ENCODE results near the gene CDCA5. TPM values are rescaled to one million over a fixed set of nuclear protein-coding genes. Genes with fewer than 3 reads are reported as not detected.

The CDCA5 gene
- total and polyA plus RNA-seq, 12 donors: 0.35 to 10.0 (median 1.4) TPM

DNA sequence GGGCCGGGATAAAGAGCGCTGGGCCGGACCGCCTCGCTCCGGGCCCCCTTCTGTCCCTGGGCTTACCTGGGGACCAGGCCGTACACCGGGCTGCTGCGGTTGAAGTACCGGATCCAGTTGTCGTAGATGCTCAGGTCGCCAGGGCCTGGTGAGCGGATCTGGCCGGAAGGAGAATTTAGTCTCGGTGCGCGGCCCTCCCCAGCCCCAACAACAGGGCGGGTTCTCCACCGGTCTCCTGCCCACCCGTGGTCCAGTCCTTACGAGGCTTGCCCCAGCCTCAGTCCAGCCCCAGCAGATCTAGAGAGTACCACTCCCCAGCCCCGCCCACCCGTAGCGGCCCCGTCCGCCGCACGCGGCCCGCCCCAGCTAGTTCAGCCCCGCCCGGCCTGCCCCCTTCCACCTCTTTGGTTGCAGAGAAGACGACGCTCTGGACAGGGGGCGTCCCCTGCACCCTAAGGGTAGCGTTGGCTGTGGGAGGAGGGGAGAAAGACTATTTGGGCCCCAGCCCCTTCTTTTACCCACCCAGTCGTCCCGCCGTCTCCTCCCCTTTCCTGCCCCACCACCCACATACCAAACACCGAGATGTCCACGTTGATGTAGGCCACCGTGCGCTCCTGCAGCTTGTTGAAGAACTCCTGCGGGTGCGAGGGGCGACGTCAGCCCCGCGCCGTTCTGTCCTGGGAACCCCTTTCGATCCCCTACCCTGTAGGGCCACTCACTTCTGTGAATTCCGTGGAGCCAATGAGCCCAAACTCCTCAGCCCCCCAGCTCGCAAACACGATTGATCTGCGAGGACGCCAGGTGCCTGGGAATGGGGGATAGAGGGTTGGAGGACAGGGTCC lies 36.0 kb downstream of the CDCA5 start:
- WGBS, 4 donors: 38 to 71% (median 43%) methylated on average over 22 to 56 of the region's 56 CpGs

DNA sequence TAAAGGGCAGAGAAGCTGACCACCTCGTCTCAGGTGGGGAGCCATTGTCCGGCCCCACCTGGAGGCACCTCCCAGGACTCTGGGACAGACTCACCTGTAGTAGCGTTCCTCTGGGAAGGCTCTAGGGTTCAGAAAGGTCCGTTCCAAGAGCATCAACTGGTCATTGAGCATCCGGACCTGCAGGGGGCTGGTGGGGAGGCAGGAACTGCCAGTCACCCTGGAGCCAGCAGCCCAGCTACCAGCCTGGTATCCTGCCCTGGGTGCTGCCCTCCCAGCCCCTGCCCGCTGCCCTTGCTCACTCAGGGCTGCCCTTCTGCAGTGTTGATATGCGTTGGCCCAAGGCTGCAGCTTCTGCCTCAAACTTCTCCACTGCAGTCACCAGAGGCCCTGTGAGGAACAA lies 38.1 kb downstream of the CDCA5 start:
- Histone ChIP-seq H3K4me3 (no peak overlapping the region), H3K27me3 (no peaks in the 10 kb centered on the region), H3K9me3 (replicated peaks in 1 of 3) (no peaks in the 10 kb centered on the region), H3K36me3 (replicated peaks in 1 of 2) (no peaks in the 10 kb centered on the region), H3K4me1 (replicated peaks in 1 of 2) (peaks cover 0 to 26% of the 10 kb centered on the region in 2 donors), H3K27ac (no peak overlapping the region)
- WGBS, 4 donors: 85 to 95% (median 89%) methylated on average over 6 to 7 of the region's 7 CpGs
- TF ChIP-seq POLR2A (IDR thresholded peaks at IDR 0.05): no peak
- TF ChIP-seq, protein P1, sequence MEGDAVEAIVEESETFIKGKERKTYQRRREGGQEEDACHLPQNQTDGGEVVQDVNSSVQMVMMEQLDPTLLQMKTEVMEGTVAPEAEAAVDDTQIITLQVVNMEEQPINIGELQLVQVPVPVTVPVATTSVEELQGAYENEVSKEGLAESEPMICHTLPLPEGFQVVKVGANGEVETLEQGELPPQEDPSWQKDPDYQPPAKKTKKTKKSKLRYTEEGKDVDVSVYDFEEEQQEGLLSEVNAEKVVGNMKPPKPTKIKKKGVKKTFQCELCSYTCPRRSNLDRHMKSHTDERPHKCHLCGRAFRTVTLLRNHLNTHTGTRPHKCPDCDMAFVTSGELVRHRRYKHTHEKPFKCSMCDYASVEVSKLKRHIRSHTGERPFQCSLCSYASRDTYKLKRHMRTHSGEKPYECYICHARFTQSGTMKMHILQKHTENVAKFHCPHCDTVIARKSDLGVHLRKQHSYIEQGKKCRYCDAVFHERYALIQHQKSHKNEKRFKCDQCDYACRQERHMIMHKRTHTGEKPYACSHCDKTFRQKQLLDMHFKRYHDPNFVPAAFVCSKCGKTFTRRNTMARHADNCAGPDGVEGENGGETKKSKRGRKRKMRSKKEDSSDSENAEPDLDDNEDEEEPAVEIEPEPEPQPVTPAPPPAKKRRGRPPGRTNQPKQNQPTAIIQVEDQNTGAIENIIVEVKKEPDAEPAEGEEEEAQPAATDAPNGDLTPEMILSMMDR (IDR thresholded peaks at IDR 0.05): no peak
- DNase-seq: no peak
- intact Hi-C loops (cut with DNase I): no loop called here

More for the DNA sequence above, 36.0 kb downstream of the CDCA5 start:
- H3K36me3 ChIP-seq (replicated peaks in 1 of 2): no peaks in the 10 kb centered on the region
- H3K9me3 ChIP-seq (replicated peaks in 1 of 3): no peaks in the 10 kb centered on the region
- intact Hi-C loops (cut with DNase I): no loop called here
- no peak for DNase-seq
- H3K27ac ChIP-seq: peak overlapping the region in 1 of 5 donors; percentile 2
- H3K27me3 ChIP-seq: no peaks in the 10 kb centered on the region
- TF ChIP-seq, protein P1 (IDR thresholded peaks at IDR 0.05): no peak
- no peak for TF ChIP-seq POLR2A (IDR thresholded peaks at IDR 0.05)
- peak overlapping the region in 2 of 4 donors; percentile 11 to 58 for H3K4me3 ChIP-seq
- peaks cover 0 to 13% of the 10 kb centered on the region in 2 donors for H3K4me1 ChIP-seq (replicated peaks in 1 of 2)

DNA sequence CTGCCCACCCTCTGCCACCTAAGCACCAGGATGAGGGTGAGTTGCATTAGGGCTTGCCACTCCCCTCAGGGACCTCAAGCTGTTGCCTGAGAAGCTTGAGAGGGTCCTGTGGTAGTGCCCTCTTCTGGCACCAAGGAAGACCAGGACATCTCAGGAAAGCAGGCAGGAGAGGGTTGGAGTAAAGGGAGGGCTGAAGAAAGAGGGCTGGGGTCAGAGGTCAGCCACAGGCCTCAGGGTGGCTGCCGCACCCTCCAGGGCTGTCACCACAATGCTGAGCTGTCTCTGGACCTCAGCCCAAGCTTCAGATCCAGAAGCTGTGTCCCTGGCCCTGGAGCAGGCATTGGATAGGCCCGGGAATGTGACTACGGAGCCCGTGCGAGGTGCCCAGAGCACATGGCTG lies 38.8 kb downstream of the CDCA5 start:
- H3K27ac ChIP-seq: no peak overlapping the region
- H3K36me3 ChIP-seq (replicated peaks in 1 of 2): no peaks in the 10 kb centered on the region
- intact Hi-C loops (cut with DNase I): no loop called here
- no peaks in the 10 kb centered on the region for H3K27me3 ChIP-seq
- peaks cover 0 to 31% of the 10 kb centered on the region in 2 donors for H3K4me1 ChIP-seq (replicated peaks in 1 of 2)
- no peak overlapping the region for H3K4me3 ChIP-seq
- H3K9me3 ChIP-seq (replicated peaks in 1 of 3): no peaks in the 10 kb centered on the region
- TF ChIP-seq, protein P1 (IDR thresholded peaks at IDR 0.05): no peak
- TF ChIP-seq POLR2A (IDR thresholded peaks at IDR 0.05): no peak
- peak in 1 of 7 donors; percentile 32 for DNase-seq
- 71 to 85% (median 80%) methylated on average over 4 to 5 of the region's 5 CpGs for WGBS, 4 donors

DNA sequence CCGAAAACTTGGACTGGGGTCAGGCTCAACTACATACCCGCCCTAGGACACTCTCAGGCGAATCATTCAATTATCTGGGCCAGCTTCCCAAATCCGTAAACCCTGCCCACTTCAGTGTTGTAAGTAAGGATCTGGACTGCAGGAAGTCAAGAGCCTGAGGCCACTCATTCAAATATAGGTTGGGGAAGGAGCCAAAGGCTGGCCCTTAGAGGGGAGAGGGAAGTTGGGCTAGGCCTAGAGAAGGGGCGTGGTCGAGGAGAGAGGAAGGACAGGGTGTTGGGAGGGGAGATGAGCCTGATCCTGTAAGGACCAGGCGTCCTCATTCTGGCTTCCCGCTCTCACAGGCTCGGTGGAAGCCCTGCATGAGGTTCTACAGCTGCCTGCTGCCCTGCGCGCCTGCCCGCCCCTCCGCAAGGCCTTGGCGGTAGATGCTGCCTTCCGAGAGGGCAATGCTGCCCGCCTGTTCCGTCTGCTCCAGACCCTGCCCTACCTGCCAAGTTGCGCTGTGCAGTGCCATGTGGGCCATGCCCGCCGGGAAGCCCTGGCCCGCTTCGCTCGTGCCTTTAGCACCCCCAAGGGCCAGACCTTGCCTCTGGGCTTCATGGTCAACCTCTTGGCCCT lies 39.8 kb downstream of the CDCA5 start:
- H3K4me1 ChIP-seq (replicated peaks in 1 of 2): peaks cover 0 to 31% of the 10 kb centered on the region in 2 donors
- TF ChIP-seq, protein P1 (IDR thresholded peaks at IDR 0.05): no peak
- no peak overlapping the region for H3K4me3 ChIP-seq
- whole genome bisulfite sequencing, 4 donors: 58 to 84% (median 79%) methylated on average over 7 to 23 of the region's 23 CpGs
- H3K27me3 ChIP-seq: no peaks in the 10 kb centered on the region
- H3K9me3 ChIP-seq (replicated peaks in 1 of 3): no peaks in the 10 kb centered on the region
- intact Hi-C loops (cut with DNase I): no loop called here
- no peaks in the 10 kb centered on the region for H3K36me3 ChIP-seq (replicated peaks in 1 of 2)
- H3K27ac ChIP-seq: no peak overlapping the region
- DNase-seq: peak in 6 of 7 donors; percentile 31 to 69 (median 51)
